AG20443 (cell line): ENCODE results near the gene ZNF488.
"Not testable (repeated sequence)": the region's sequence is repeated elsewhere in the genome, so short reads cannot be mapped to it uniquely, and the experiment has no call there.

Experiments
- DNase-seq: peaks from one replicate; pipeline ENCODE4 v3.0.0; 2012; ENCODE audit warnings: low spot score, mixed read lengths

Gene ZNF488, protein sequence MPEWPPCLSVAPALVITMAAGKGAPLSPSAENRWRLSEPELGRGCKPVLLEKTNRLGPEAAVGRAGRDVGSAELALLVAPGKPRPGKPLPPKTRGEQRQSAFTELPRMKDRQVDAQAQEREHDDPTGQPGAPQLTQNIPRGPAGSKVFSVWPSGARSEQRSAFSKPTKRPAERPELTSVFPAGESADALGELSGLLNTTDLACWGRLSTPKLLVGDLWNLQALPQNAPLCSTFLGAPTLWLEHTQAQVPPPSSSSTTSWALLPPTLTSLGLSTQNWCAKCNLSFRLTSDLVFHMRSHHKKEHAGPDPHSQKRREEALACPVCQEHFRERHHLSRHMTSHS

DNA sequence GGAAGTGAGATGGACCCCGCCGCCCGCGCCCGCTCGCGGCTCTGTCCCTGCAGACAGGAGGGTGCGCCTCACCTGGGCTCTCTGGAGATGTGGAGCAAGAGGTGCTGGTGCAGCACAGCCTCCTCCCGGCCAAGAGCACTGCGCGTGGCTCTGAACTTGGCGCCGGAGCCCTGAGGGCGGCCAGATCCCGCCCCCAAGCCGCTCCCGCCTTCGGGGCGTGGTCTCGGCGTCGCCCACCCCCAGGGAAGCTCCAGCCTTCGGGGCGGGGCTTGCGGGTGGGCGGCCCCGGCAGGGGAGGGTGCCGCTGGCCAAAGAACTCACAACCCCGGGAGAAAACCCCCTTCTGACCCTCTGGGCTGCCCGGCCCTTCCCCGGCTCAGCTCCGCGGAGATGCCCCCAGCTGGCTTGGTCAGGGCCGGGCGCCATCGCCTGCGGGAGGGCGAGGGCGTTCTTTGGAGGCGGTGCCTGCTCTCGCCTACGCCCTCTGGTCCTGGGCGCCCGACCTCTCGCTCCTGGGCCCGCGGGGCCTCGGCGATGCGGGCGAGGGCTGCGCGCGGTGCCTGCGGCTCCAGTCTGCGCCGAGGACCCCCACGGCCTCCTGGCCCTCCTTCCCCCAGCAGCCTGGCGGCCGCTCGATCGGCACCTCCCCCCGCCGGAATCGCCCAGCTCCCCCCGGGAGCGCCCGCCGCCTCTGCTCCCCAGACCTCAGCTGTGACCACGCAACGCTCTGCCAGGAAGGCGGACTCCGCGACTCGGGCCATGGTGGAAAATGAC is at the start of gene ZNF488:
Gene ZNF488, minus strand, starts transcription at position 146 of the 774 bp plus-strand sequence. CDS start 15,464 bp downstream, outside the sequence.
- peak; percentile 99 for DNase-seq

DNA sequence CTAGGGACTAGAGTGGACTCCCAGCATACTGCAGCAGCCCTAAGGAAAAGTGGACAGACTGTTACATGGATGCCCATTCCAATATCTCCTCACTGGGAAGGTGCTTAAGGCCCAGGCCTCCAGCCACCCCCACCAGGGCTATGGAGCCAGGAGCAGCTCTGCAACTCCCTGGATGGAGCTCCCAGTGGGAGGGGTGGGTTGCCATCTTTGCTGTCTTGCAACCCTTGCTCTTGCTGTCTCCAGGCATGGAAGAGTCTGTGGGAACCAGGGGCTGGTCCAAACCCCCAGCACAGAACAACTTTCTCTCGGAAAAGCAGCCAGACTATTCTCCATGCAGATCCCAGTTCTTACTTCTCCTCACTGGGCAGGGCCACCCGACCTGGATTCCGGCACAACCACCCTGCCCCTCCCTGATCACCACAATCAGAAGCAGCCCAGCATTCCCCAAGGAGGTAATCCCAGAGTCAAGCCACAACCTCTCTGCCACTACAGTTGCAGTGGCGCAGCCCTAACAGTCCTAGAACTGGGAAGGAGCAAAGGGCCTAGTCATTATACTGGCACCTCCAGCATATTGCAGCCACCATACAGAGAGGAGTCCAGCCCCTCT is 41.8 kb upstream of the ZNF488 start:
- DNase-seq, result no peak

DNA sequence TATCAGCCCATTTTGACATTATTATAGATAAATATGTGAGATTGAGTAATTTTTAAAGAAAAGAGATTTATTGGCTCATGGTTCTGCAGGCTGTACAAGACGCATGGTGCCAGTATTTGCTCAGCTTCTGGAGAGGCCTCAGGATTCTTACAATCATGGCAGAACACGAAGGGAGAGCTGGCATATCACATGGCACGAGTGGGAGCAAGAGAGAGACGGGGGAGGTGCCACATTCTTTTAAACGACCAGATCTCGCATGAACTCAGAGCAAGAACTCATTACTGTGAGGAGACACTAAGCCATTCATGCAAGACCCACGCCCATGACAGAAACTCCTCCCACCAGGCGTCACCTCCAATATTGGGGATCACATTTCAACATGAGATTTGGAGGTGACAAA is 40.1 kb upstream of the ZNF488 start:
- no peak for DNase-seq

DNA sequence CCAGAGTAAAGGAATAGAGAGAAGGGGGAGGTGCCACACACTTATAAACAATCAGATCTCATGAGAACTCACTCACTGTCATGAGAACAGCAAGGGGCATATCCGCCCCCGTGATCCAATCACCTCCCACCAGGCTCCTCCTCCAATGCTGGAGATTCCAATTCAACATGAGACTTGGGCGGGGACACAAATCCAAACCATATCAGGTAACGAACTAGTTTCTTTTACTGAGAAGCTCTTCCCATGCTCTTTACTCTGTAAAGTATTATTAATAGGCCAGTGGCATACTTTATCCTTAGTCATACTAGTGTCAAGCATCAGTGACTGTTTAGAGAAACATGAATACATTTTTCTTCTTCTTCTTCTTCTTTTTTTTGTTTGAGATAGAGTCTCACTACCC is 39.4 kb upstream of the ZNF488 start:
- peak; percentile 7 for DNase-seq

DNA sequence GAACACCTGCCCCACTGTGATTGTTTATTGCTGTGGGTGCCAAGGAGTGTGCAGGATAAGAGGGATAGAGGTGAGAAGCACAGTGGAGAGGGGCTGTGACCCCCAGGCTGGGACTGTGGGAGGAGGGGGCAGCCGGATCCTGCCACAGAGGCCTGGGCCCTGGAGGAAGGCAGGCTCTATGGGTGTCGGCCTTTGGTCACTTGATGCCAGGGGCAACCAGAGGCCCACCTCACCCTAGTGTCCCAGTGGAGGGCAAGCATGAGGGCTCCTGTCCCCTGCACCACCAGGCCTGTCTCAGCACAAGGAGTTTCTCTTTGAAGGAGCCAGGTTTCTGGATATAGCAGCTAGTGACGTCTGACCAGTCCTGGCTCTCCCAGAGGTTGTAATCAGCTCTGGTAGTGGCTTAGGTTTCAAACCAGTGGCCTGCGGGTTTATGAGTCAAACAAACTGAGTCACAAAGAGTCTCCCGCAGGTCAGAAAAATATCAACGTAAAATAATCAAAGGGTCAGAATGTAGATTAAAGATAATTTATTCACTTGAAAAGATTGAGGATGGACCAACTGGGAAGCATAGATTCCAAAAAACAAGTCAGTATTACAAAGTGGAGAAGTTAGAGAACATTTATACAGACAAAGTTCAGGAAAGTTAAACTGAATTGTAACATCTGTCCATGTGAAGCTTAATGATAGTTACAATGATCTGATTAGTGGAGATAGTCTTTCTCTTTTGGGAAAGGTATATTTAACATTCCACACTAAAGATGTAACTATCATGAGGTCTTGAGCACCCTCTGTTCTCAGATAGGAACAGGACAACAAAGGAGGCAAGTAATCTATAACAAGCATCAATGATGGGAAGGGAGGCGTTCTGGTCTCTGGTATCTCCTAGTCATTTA is 37.2 kb upstream of the ZNF488 start:
- peak; percentile 77 for DNase-seq

DNA sequence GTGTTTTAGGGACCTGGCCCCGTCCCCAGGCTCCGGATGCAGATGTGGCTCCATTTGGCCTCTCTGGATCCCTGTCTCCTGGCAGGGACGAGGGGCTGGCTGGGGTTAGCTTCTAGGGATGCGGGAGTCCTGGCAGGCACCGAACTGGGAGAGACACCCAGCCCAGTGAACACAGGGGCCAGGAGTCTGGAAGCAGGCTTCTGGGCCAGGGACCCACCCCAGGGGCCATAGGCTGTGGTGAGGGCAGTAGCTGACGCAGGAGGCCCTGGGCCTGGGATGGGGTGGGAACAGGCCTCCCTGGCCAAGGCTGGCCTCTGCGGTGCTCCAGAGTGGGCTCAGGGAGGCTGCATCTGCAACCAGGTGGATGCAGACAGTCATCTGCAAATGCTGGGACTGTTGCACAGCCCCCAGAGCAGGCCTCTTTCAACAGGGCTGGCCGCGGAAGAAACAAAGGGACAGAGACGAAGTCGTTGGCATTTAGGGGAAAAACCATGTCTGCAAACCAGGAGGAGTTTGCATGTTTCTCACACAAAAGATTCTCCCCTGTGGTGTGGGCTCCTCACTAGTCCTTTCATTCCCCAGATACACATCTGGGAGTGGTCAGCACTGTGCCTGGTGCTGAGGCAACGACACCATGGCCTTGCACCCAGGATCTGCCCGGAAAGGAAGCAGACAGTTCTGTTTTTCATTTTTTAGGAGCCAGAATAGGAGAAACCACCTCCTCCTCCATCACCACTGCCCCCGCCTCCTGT is 36.4 kb upstream of the ZNF488 start:
- no peak for DNase-seq

DNA sequence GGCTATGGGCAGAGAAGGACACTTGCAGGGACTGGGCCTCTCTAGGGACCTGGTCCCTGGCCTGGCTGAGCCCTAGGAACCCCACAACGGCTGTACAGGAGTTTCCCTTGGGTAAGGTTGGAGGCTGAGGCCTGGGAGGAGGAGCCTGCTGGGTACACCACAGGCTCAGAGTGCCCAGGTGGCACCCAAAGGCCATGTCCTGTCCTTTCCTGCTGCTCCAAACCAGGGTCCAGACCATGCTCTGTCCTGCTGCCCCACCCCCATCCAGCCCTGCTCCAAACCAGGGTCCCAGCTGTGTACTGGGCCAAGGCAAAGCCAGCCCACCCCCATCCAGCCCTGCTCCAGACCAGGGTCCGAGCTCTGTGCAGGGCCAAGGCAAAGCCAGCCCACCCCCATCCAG is 35.3 kb upstream of the ZNF488 start:
- DNase-seq, result no peak

DNA sequence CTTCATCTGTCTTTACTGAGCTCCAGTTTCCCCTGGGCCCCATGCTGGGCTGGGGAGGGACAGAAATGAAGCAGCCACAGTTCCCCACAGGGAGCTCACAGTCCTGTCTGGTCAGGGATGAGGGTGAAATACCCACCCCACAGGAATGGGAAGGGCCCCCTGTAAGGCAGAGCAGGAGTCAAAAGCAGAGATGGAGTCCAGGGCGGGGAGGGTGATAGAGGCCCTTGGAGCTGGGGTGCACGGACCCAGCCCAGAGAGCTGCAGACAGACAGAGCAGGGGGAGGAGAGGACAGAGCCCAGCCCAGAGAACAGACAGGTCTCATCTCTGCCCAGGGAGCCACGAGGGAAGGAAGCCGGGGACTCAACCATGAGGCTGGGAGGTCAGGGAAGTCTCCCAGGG is 34.9 kb upstream of the ZNF488 start:
- no peak for DNase-seq

DNA sequence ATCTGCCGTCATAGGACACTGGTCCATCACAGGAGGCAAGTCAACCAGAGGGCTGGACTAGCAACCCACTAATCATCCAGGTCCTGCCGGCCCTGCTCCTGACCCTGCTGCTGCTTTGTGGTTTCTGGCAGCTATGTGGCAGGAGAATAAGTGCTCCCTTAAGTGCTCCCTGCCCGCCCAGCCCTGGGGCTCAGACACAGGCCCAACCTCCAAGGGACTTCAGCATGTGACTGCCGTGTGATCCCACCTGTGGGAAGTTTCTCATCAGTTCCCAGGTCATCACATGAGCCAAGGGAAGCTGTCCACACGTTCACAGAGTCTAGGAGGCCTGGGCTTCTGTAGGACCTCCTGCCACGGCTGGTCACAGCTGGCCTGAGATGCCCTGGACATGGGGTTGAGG is 34.2 kb upstream of the ZNF488 start:
- no peak for DNase-seq

DNA sequence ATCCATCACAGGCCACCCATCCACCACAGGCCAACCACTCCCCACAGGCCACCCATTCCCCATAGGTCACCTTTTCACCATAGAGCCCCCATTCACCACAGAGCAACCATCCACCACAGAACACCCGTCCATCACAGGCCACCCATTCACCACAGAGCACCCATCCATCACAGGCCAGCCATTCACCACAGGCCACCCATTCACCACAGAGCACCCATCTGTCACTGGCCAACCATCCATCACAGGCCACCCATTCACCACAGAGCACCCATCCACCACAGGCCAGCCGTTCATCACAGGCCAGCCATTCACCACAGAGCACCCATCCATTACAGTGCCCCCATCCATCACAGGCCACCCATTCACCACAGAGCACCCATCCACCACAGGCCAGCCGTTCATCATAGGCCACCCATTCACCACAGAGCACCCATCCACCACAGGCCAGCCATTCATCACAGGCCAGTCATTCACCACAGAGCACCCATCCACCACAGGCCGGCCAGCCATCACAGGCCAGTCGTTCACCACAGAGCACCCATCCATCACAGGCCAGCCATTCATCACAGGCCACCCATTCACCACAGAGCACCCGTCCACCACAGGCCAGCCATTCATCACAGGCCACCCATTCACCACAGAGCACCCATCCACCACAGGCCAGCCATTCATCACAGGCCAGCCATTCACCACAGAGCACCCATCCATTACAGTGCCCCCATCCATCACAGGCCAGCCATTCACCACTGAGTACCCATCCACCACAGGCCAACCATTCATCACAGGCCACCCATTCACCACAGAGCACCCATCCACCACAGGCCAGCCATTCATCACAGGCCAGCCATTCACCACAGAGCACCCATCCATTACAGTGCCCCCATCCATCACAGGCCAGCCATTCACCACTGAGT is 32.5 kb upstream of the ZNF488 start:
- DNase-seq, result not testable (repeated sequence)

DNA sequence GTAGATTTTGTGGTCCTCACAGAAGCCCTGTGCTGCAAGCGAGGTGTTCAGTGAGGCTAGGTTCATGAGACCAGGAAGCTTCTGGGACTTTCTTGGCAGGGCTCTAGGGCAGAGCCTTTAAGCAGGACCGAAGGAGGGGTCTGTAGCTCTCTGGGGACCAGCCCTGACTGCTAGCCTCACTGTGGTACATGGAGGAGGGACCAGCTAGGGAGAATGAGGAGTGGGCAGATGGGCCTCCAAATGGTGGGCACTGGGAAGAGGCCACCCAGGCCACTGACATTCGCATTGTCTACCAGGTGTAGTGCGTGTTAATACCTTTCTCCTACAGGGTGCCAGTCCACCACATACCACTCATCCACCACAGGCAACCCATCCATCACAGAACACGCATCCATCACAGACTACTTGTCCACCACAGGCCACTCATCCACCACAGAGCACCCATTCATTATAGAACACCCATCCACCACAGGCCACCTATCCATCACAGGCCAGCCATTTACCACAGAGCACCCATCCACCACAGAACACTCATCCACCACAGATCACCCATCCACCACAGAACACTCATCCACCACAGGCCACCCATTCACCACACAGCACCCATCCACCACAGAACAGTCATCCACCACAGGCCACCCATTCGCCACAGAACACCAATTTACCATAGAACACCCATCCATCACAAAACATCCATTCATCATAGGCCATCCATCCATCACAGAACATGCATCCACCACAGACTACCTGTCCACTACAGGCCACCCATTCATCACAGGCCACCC is 31.6 kb upstream of the ZNF488 start:
- no peak for DNase-seq

DNA sequence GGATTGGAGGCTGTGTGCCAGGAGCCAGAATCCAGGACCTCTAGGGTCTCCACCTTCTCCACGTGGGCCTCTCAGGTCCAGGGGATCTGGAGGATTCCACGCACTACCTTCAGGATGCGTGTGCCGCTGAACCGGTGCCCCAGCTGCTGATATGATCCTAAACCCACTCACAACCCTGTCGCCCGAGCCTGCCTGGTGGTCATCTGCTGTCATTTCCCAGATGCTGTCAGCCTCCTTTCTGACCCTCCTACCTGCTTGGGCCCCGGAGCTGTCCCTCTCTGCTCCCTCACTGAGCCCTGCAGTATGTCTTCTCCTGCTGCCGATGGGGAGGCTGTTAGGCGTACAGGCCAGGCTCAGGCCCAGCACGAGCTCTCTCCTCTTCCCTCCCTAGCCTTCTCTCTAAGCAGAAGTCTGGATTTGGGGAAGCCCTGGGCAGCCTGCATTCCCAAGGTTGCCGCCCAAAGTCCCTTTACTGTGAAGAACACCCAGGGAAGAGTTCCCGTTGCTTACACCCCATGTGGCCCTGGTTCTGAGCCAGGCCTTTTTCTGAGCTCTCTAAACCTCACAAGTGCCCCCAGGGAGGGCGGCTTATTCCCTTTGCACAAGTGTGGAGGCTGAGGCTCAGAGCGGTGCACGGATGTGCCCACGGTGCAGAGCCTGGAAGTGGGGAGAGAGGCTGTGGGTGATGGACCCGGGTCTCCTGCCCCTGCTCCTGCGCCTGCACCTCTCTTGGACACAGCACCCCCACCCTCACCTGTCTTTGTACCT is 30.8 kb upstream of the ZNF488 start:
- DNase-seq, result no peak

DNA sequence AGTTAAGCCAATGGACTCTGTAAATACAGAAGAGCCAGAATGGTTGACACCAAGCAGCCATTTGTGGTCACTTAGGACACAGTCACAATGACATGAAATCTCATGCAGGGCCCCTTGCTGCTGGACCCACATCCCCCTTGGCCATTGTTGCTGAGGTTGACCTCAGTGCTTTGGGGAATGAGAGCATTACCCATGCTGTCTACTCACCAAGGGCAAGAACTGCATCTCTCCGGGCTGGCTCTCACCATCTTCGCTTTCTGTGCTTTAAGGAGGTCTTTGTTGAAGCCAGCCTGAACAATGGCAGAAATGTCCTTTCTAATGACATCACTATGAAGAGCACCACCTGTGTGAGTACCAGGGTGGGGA is 30.1 kb upstream of the ZNF488 start:
- no peak for DNase-seq

DNA sequence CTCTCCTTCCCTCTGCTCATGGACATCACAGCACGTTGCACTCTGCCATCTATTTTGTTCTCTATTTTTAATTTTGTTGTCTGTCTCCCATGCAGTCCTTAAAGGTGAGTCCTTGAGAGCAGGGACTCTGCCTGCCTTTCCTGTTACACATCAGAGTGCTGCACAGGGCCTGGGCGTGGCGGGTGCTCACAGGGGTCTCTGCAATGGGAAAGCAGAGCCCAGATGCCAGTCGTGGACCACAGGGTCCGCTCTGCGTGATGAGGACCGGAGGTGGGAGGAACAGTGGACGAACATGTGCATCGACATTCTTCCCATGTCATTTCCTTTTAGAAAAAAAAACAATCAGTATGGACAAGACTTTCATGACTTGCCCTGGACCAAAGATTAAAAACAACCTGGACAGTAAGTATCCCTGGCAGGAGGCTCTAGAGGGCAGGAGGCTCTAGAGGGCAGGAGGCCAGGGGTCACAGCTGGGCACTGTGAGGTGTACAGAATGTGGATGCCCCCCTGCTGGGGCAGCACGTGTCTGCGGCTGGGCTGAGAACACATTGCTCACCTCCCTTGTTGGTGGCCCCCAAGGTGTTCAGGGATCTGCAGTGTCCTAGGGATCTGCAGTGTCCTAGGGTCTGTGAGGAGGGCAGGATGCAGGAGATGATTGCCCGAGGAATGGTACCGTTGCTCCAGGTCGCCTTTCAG is 29.6 kb upstream of the ZNF488 start:
- no peak for DNase-seq

DNA sequence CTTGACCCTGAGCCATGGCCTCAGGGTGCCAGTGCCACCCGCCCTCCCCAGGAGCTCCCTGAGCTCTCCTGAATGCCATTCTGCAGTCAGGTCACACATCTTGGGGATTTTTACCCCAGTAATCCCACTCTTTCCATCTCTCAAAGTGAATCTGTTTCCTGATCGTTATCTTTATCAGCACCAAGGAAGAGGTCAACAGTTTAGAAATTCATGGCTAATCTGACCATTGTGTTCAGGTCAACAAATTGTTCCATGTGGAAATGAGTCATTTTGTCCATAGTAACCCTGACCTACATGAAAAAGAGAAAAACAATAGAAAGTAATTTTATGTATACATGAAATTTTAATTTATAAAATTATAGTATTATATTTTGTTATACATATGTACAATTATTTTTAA is 28.8 kb upstream of the ZNF488 start:
- DNase-seq, result no peak

DNA sequence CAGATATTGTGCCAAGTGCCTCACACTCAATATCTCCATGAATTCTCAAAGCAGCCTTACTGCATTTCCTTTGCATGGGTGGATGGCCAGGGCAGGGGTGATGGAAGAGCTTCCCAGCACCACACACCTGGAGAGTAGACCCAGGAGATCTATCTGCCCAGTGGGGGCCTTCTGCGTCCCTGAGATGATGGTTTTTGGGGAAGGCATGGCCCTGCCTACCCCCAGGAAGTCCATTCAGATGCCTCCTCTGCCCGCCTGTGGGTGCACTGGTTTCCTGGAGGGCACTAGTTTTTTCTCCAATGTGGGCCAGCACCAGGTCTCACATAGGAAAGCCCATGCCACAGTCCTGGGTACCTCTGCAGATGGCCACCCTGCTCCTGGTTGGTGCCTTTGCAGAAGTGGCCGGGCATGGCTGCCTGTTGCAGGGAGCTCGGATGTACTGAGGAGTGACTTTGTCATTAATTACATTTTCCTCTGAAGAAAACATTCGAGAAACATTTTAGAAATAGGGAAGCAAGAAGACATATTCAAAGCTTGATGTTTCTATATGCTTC is 28.2 kb upstream of the ZNF488 start:
- no peak for DNase-seq

DNA sequence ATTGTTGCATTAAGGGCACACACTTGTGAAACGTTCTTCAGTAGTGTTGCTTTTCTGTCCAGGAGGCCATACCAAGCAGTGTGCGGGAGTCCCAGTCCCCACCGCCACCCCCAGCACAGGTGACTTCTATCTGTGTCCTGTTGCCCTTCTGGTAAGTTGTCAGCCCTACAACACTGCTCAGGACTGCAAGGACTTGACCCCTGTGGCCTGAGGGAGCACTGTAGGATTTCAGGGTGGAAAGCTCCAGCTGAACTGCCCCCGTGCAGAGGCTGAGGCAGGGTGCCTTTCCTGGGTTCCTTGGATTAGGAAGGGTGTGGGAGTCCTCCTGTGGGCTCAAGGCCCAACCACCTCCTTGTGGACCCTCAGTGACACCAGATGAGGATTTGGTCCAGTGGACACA is 26.8 kb upstream of the ZNF488 start:
- no peak for DNase-seq

DNA sequence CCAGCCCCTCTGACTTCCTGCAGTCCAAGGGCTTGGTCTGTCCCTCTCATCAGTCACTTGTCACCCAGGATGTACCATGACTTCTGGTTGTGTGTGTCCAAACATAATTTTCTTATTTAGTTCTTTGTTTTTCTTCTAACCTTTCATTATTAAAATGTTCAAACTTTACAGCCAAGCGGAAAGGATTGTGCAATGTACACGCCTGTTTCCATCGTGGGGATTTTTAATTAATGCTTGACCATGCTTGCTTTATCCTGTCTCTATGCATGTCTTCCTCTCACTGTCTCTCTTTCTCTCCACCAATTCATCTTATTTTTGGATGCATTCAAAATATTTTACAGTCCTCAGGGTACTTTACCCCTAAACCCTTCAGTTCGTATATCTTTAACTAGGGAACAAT is 26.2 kb upstream of the ZNF488 start:
- DNase-seq, result no peak
